CD14-positive monocyte (primary cell): Measurements from ENCODE around the gene GZMB. TPM values are rescaled to one million over a fixed set of nuclear protein-coding genes. Genes with fewer than 3 reads are reported as not detected.

Experiments used
- DNase-seq, 3 donors: peaks; one replicate each; pipeline ENCODE4 v3.0.0-alpha.2; 2011 to 2022
- H2AFZ ChIP-seq: 2 replicates; pipeline ENCODE4 v1.6.0; 2012; ENCODE audit warnings: mild to moderate bottlenecking, low read depth, low read length, inconsistent platforms; ENCODE audit not compliant: insufficient read depth, poor library complexity, severe bottlenecking
- H3K27ac ChIP-seq, 2 donors: 1 replicate in 1 of 2; 2 replicates in 1 of 2; pipeline ENCODE4 v1.5.1; 2012 to 2013; ENCODE audit warnings: low read length in 2 of 2, control low read depth in 1 of 2, inconsistent platforms in 1 of 2, low read depth in 1 of 2, mild to moderate bottlenecking in 1 of 2
- H3K27me3 ChIP-seq, 2 donors: one replicate each; pipeline versions ENCODE4 v1.6.0 to v1.6.1; 2011 to 2013; ENCODE audit warnings: low read length in 2 of 2; ENCODE audit not compliant: control insufficient read depth in 2 of 2, insufficient read depth in 2 of 2
- H3K36me3 ChIP-seq, 2 donors: replicated peaks in 1 of 2; 1 replicate in 1 of 2; 2 replicates in 1 of 2; pipeline versions ENCODE4 v1.5.1 to v1.6.1; 2012 to 2013; ENCODE audit warnings: low read length in 2 of 2, control low read depth in 1 of 2, inconsistent platforms in 1 of 2, mild to moderate bottlenecking in 1 of 2; ENCODE audit not compliant: insufficient read depth in 2 of 2, control insufficient read depth in 1 of 2
- H3K4me1 ChIP-seq, 2 donors: 1 replicate in 1 of 2; 2 replicates in 1 of 2; pipeline versions ENCODE4 v1.5.1 to v1.6.1; 2012 to 2013; ENCODE audit warnings: low read length in 2 of 2, control low read depth in 1 of 2, inconsistent platforms in 1 of 2, mild to moderate bottlenecking in 1 of 2, moderate library complexity in 1 of 2; ENCODE audit not compliant: insufficient read depth in 2 of 2, control insufficient read depth in 1 of 2
- H3K4me2 ChIP-seq: replicated peaks from 2 replicates; pipeline ENCODE3; 2012; ENCODE audit warnings: low read length, moderate library complexity, mild to moderate bottlenecking; ENCODE audit not compliant: poor library complexity, severe bottlenecking; ENCODE audit errors: extremely low read depth
- H3K4me3 ChIP-seq, 3 experiments: fragments of 200-600 bp in 1 of 3; sonication (generic) in 1 of 3; replicated peaks in 1 of 3; 1 replicate in 2 of 3; 2 replicates in 1 of 3; pipeline ENCODE4 v1.5.1; 2011 to 2013; ENCODE audit warnings: low read length in 3 of 3, mild to moderate bottlenecking in 3 of 3, control low read depth in 2 of 3, low read depth in 2 of 3, inconsistent platforms in 1 of 3, moderate library complexity in 1 of 3
- H3K79me2 ChIP-seq: 2 replicates; pipeline ENCODE4 v1.6.0; 2012; ENCODE audit warnings: mild to moderate bottlenecking, control low read depth, inconsistent platforms, low read length, moderate library complexity; ENCODE audit not compliant: insufficient read depth
- H3K9ac ChIP-seq: 2 replicates; pipeline ENCODE4 v1.6.0; 2017; ENCODE audit warnings: low read length, mild to moderate bottlenecking; ENCODE audit not compliant: insufficient read depth, poor library complexity, severe bottlenecking
- H3K9me3 ChIP-seq, 2 donors: replicated peaks in 1 of 2; 1 replicate in 1 of 2; 2 replicates in 1 of 2; pipeline versions ENCODE4 v1.5.1 to v1.6.1; 2012 to 2013; ENCODE audit warnings: low read length in 2 of 2, control low read depth in 1 of 2; ENCODE audit not compliant: control insufficient read depth in 1 of 2, insufficient read depth in 1 of 2
- H4K20me1 ChIP-seq: 2 replicates; pipeline ENCODE4 v1.6.0; 2012; ENCODE audit warnings: mild to moderate bottlenecking, low read length, control low read depth, moderate library complexity; ENCODE audit not compliant: insufficient read depth
- H3K27ac Mint-ChIP-seq, 7 donors: one replicate each; pipeline ENCODE4 v1.8.0; 2020; ENCODE audit warnings: mild to moderate bottlenecking in 7 of 7, mixed read lengths in 7 of 7, moderate library complexity in 6 of 7, inconsistent platforms in 2 of 7
- H3K27me3 Mint-ChIP-seq, 3 donors: one replicate each; pipeline ENCODE4 v1.8.0; 2021 to 2022; ENCODE audit warnings: low read depth in 3 of 3, mild to moderate bottlenecking in 3 of 3, mixed read lengths in 3 of 3, moderate library complexity in 3 of 3, inconsistent platforms in 1 of 3
- H3K36me3 Mint-ChIP-seq, 2 donors: one replicate each; pipeline ENCODE4 v1.8.0; 2020; ENCODE audit warnings: mixed read lengths in 2 of 2, inconsistent platforms in 1 of 2, mild to moderate bottlenecking in 1 of 2
- H3K4me1 Mint-ChIP-seq: one replicate; pipeline ENCODE4 v1.8.0; 2020; ENCODE audit warnings: mild to moderate bottlenecking, mixed read lengths
- H3K4me3 Mint-ChIP-seq, 2 donors: one replicate each; pipeline ENCODE4 v1.8.0; 2020; ENCODE audit warnings: mild to moderate bottlenecking in 2 of 2, mixed read lengths in 2 of 2, moderate library complexity in 1 of 2
- H3K9me3 Mint-ChIP-seq, 7 donors: one replicate each; pipeline ENCODE4 v1.8.0; 2020 to 2022; ENCODE audit warnings: mixed read lengths in 7 of 7, mild to moderate bottlenecking in 6 of 7, moderate library complexity in 6 of 7, inconsistent platforms in 2 of 7
- WGBS: methylation state at CpG from one replicate; pipeline ENCODE4 v1.1.5; 2013; ENCODE audit warnings: missing lambda C conversion rate; ENCODE audit not compliant: insufficient coverage; 5-methylcytosine and 5-hydroxymethylcytosine counted together
- intact Hi-C, 2 donors: fragments of 100-400 bp; cut with micrococcal nuclease; formaldehyde crosslinking; loops; one replicate each; pipeline versions ENCODE4 v1.15.0 to v1.15.1; 2023
- polyA plus RNA-seq, 3 donors: library from polyadenylated mRNA; depleted of rRNA in 1 of 3; unstranded in 2 of 3; stranded (reverse) in 1 of 3; fragments of 300-500 nt in 2 of 3; fragments of >200 nt in 1 of 3; fragmentation: Illumina TruSeq in 2 of 3; gene quantifications; 1 replicate in 2 of 3; 2 replicates in 1 of 3; pipeline ENCODE4 v1.2.3, GENCODE V29; 2012 to 2021
- TF ChIP-seq, protein P1 (sequence below): fragments of 200-600 bp; IDR thresholded peaks from one replicate; pipeline ENCODE4 v1.8.0; 2022; ENCODE audit warnings: antibody characterized with exemption, mild to moderate bottlenecking

Gene GZMB
- polyA plus RNA-seq, 3 donors, result 1.0 to 1.3 TPM; not detected in 1

DNA sequence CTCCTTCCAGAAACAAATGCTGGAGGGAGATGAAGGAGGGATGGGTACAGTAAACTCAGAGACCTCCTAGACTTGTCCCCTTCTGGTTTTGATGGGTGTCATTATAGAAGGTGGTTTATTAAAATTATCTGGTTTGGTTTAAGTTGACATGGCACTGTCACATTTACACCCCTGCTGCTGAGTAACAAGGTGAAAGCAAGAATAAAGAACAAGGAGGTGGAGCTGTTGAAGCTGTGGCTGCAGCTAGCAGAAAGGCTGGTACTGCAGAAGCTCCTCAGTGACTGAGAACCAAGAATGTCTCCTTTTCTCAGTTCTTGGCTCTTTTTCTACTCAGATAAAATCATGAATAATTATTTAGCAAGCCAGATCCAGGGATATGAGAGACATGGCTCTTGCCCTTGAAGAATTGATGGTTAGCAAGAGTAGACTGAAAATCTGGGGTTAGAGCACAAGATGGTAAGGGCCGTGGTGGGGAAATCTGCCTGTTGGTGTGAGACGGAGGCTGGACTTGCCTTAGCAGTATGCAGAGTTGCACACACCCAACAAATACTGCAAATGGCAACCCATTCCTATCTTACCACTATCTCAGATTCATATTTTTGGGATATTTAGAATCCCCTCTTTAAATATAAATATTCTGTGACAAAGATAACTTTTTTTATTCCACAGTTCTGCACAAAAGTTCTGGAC lies 24.2 kb downstream of the GZMB start, which contains the start of gene GZMH:
Gene GZMH (minus strand): TSS at position 31 of the 690 bp plus-strand sequence. CDS start 72 bp downstream, outside the sequence.
- Histone ChIP-seq H3K9ac (no peak within 1 kb of the TSS), H3K4me3 (no peak within 1 kb of the TSS), H4K20me1 (no peaks in the 10 kb centered on the region), H2AFZ (no peak within 1 kb of the TSS), H3K9me3 (peaks cover 0 to 4% of the 10 kb centered on the region in 2 donors), H3K36me3 (no peaks in the 10 kb centered on the region), H3K79me2 (no peaks in the 10 kb centered on the region), H3K27me3 (no peaks in the 10 kb centered on the region), H3K4me1 (peaks cover 29 to 34% of the 10 kb centered on the region in 2 donors), H3K4me2 (no peak within 1 kb of the TSS), H3K27ac (no peak within 1 kb of the TSS)
- DNase-seq, result no peak
- TF ChIP-seq, protein P1, sequence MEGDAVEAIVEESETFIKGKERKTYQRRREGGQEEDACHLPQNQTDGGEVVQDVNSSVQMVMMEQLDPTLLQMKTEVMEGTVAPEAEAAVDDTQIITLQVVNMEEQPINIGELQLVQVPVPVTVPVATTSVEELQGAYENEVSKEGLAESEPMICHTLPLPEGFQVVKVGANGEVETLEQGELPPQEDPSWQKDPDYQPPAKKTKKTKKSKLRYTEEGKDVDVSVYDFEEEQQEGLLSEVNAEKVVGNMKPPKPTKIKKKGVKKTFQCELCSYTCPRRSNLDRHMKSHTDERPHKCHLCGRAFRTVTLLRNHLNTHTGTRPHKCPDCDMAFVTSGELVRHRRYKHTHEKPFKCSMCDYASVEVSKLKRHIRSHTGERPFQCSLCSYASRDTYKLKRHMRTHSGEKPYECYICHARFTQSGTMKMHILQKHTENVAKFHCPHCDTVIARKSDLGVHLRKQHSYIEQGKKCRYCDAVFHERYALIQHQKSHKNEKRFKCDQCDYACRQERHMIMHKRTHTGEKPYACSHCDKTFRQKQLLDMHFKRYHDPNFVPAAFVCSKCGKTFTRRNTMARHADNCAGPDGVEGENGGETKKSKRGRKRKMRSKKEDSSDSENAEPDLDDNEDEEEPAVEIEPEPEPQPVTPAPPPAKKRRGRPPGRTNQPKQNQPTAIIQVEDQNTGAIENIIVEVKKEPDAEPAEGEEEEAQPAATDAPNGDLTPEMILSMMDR, result no peak
- WGBS, result no CpG with 5 or more reads among the region's 2 CpGs
- H3K27me3 Mint-ChIP-seq, result no peaks in the 10 kb centered on the region
- peaks cover 52% of the 10 kb centered on the region for H3K4me1 Mint-ChIP-seq
- H3K27ac Mint-ChIP-seq, result peak within 1 kb of the TSS in 1 of 7 donors; percentile 72
- H3K36me3 Mint-ChIP-seq, result no peaks in the 10 kb centered on the region
- intact Hi-C loops, result no loop called here
- H3K9me3 Mint-ChIP-seq, result peaks cover 0 to 6% (median 3%) of the 10 kb centered on the region in 7 donors
- H3K4me3 Mint-ChIP-seq, result no peak within 1 kb of the TSS

DNA sequence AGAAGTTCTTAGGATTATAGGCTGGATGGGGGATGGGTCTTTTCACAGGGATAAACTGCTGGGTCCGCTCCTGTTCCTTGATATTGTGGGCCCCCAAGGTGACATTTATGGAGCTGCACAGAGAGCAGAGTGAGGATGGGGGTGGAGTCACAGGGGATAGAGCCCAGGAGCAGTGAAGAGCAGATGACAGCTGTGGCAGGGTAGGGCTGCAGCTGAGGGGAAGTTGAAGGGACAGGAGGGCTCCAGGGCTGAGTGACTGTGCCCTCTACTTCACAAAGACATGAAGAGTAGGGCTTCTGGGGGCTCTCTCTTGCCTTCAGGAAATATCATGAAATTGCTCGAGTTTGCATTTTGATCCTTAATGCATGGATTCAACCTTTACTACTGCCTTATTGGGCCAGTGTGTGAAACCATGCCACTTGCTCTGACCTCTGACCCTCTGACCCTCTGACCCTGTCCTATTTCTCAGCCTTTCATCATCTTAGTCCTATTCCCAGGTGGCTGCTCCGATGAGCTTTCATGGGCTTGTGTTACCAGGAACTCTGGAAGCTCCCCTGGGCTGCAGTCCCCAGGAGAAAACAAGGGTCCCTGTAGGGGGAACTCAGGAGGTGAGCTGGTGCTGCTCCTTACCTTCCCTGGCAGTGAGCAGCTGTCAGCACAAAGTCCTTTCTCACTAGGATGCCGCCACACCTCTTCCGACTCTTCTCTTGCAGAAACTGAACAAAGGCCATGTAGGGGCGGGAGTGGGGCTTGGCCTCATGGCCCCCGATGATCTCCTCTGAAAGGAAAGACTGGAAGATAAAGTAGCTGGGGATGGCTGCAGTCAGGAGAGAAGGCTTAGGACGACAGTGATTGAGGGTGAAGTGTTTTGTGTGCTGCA lies 26.1 kb downstream of the GZMB start:
- peaks cover 0 to 1% (median 0%) of the 10 kb centered on the region in 3 donors for H3K27me3 Mint-ChIP-seq
- H3K36me3 Mint-ChIP-seq, result no peaks in the 10 kb centered on the region
- H3K4me2 ChIP-seq, result no peak overlapping the region
- H3K9me3 ChIP-seq, result peaks cover 0 to 4% of the 10 kb centered on the region in 2 donors
- H3K4me3 Mint-ChIP-seq, result no peak overlapping the region
- intact Hi-C loops, result no loop called here
- H3K4me3 ChIP-seq, result no peak overlapping the region
- no peak overlapping the region for H2AFZ ChIP-seq
- H3K4me1 Mint-ChIP-seq, result peaks cover 42% of the 10 kb centered on the region
- H3K27ac Mint-ChIP-seq, result peak overlapping the region in 2 of 7 donors; percentile 34 to 60
- H3K9ac ChIP-seq, result no peak overlapping the region
- no peaks in the 10 kb centered on the region for H3K79me2 ChIP-seq
- no peaks in the 10 kb centered on the region for H4K20me1 ChIP-seq
- no peak overlapping the region for H3K27ac ChIP-seq
- WGBS, result 77% methylated on average over 6 of the region's 8 CpGs
- no peaks in the 10 kb centered on the region for H3K27me3 ChIP-seq
- H3K36me3 ChIP-seq, result no peaks in the 10 kb centered on the region
- H3K4me1 ChIP-seq, result peaks cover 24 to 30% of the 10 kb centered on the region in 2 donors
- no peak for DNase-seq
- TF ChIP-seq, protein P1, result no peak
- H3K9me3 Mint-ChIP-seq, result peaks cover 0 to 6% (median 3%) of the 10 kb centered on the region in 7 donors
